H1 (cell line): ENCODE measurements around the gene ZNF620. TPM values are rescaled to one million over a fixed set of nuclear protein-coding genes. Genes with fewer than 3 reads are reported as not detected.

ENCODE experiments used
- FOSL1 ChIP-seq: IDR thresholded peaks from 2 replicates; pipeline ENCODE4 v1.6.1; 2011; ENCODE audit warnings: mild to moderate bottlenecking, low read depth, low read length, moderate library complexity; ENCODE audit not compliant: insufficient read depth
- POLR2A ChIP-seq, 2 experiments: IDR thresholded peaks; 1 replicate in 1 of 2; 2 replicates in 1 of 2; pipeline ENCODE4 v1.6.1; 2011; ENCODE audit warnings: low read depth in 2 of 2, low read length in 2 of 2, mild to moderate bottlenecking in 2 of 2; ENCODE audit errors: control extremely low read depth in 1 of 2
- POU5F1 ChIP-seq: IDR thresholded peaks from 2 replicates; pipeline ENCODE4 v1.6.1; 2011; ENCODE audit warnings: low read depth, mild to moderate bottlenecking, low read length, moderate library complexity
- SIX5 ChIP-seq: IDR thresholded peaks from 2 replicates; pipeline ENCODE4 v1.6.1; 2011; ENCODE audit warnings: mild to moderate bottlenecking, low read depth, low read length
- ZNF274 ChIP-seq: IDR thresholded peaks from 2 replicates; pipeline ENCODE4 v1.7.0; 2012; ENCODE audit warnings: low read length, borderline replicate concordance; ENCODE audit errors: extremely low read depth
- polyA plus RNA-seq, 7 experiments: library from polyadenylated mRNA; depleted of rRNA in 3 of 7; stranded (reverse) in 5 of 7; unstranded in 2 of 7; fragments of >200 nt in 5 of 7; fragments of 200-250 nt in 2 of 7; gene quantifications; 1 replicate in 5 of 7; 2 replicates in 1 of 7; 4 replicates in 1 of 7; pipeline versions ENCODE4 v1.2.1 to v1.2.3, GENCODE V29; 2011 to 2013; ENCODE audit warnings: missing spikeins in 2 of 7, mixed read lengths in 2 of 7
- total RNA-seq: library from RNA; stranded (reverse); fragmentation: NEBNext Ultra II Directional; extraction: Animal tissue kit (Norgen Biotek cat#: 25700); gene quantifications from 2 replicates; pipeline ENCODE4 v1.2.1, GENCODE V29; 2021
- TF ChIP-seq, protein P1 (sequence below): fragments of 300-600 bp; sonication (generic); IDR thresholded peaks from 2 replicates; pipeline ENCODE4 v1.7.1; 2012; ENCODE audit warnings: low read length, moderate library complexity, mild to moderate bottlenecking, inconsistent platforms; ENCODE audit not compliant: insufficient replicate concordance
- TF ChIP-seq, protein P2 (sequence below), 3 experiments: IDR thresholded peaks; 1 replicate in 2 of 3; 2 replicates in 1 of 3; pipeline versions ENCODE4 v1.5.1 to v1.6.1; 2011; ENCODE audit warnings: low read length in 3 of 3, mild to moderate bottlenecking in 3 of 3, inconsistent platforms in 2 of 3, low read depth in 1 of 3, moderate library complexity in 1 of 3; ENCODE audit not compliant: insufficient read depth in 1 of 3; ENCODE audit errors: control extremely low read depth in 1 of 3
- TF ChIP-seq, protein P3 (sequence below): IDR thresholded peaks from 2 replicates; pipeline ENCODE4 v1.6.1; 2011; ENCODE audit warnings: low read depth, mild to moderate bottlenecking, low read length; ENCODE audit not compliant: insufficient read depth

ZNF620 gene
- total and polyA plus RNA-seq, 2 of the 8 experiments (the other 6 are each of a cell fraction or from before 2014, with no cell fraction given) = 5.1 to 20.2 TPM

DNA sequence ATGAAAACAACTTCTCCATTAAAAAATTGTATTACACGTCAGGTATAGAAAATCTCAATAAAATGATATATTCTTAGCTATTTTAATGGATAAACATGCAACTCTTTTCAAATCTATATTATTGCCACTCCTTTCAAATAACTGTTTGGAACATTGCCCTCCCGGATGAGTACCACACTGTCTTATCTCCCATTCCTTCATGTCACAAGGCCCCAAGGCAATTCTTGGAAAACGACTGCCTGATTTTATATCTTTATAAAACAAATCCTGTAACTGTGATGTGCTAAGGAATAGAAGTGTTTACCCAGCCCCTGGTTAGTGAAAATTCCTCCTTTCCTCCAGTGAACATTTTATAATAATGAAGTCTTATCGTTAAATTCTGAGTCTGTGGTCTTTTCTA, 35.1 kb upstream of the ZNF620 start (continued):
- TF ChIP-seq, protein P1, sequence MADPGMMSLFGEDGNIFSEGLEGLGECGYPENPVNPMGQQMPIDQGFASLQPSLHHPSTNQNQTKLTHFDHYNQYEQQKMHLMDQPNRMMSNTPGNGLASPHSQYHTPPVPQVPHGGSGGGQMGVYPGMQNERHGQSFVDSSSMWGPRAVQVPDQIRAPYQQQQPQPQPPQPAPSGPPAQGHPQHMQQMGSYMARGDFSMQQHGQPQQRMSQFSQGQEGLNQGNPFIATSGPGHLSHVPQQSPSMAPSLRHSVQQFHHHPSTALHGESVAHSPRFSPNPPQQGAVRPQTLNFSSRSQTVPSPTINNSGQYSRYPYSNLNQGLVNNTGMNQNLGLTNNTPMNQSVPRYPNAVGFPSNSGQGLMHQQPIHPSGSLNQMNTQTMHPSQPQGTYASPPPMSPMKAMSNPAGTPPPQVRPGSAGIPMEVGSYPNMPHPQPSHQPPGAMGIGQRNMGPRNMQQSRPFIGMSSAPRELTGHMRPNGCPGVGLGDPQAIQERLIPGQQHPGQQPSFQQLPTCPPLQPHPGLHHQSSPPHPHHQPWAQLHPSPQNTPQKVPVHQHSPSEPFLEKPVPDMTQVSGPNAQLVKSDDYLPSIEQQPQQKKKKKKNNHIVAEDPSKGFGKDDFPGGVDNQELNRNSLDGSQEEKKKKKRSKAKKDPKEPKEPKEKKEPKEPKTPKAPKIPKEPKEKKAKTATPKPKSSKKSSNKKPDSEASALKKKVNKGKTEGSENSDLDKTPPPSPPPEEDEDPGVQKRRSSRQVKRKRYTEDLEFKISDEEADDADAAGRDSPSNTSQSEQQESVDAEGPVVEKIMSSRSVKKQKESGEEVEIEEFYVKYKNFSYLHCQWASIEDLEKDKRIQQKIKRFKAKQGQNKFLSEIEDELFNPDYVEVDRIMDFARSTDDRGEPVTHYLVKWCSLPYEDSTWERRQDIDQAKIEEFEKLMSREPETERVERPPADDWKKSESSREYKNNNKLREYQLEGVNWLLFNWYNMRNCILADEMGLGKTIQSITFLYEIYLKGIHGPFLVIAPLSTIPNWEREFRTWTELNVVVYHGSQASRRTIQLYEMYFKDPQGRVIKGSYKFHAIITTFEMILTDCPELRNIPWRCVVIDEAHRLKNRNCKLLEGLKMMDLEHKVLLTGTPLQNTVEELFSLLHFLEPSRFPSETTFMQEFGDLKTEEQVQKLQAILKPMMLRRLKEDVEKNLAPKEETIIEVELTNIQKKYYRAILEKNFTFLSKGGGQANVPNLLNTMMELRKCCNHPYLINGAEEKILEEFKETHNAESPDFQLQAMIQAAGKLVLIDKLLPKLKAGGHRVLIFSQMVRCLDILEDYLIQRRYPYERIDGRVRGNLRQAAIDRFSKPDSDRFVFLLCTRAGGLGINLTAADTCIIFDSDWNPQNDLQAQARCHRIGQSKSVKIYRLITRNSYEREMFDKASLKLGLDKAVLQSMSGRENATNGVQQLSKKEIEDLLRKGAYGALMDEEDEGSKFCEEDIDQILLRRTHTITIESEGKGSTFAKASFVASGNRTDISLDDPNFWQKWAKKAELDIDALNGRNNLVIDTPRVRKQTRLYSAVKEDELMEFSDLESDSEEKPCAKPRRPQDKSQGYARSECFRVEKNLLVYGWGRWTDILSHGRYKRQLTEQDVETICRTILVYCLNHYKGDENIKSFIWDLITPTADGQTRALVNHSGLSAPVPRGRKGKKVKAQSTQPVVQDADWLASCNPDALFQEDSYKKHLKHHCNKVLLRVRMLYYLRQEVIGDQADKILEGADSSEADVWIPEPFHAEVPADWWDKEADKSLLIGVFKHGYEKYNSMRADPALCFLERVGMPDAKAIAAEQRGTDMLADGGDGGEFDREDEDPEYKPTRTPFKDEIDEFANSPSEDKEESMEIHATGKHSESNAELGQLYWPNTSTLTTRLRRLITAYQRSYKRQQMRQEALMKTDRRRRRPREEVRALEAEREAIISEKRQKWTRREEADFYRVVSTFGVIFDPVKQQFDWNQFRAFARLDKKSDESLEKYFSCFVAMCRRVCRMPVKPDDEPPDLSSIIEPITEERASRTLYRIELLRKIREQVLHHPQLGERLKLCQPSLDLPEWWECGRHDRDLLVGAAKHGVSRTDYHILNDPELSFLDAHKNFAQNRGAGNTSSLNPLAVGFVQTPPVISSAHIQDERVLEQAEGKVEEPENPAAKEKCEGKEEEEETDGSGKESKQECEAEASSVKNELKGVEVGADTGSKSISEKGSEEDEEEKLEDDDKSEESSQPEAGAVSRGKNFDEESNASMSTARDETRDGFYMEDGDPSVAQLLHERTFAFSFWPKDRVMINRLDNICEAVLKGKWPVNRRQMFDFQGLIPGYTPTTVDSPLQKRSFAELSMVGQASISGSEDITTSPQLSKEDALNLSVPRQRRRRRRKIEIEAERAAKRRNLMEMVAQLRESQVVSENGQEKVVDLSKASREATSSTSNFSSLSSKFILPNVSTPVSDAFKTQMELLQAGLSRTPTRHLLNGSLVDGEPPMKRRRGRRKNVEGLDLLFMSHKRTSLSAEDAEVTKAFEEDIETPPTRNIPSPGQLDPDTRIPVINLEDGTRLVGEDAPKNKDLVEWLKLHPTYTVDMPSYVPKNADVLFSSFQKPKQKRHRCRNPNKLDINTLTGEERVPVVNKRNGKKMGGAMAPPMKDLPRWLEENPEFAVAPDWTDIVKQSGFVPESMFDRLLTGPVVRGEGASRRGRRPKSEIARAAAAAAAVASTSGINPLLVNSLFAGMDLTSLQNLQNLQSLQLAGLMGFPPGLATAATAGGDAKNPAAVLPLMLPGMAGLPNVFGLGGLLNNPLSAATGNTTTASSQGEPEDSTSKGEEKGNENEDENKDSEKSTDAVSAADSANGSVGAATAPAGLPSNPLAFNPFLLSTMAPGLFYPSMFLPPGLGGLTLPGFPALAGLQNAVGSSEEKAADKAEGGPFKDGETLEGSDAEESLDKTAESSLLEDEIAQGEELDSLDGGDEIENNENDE = no peak
- TF ChIP-seq ZNF274 = no peak
- TF ChIP-seq, protein P2, sequence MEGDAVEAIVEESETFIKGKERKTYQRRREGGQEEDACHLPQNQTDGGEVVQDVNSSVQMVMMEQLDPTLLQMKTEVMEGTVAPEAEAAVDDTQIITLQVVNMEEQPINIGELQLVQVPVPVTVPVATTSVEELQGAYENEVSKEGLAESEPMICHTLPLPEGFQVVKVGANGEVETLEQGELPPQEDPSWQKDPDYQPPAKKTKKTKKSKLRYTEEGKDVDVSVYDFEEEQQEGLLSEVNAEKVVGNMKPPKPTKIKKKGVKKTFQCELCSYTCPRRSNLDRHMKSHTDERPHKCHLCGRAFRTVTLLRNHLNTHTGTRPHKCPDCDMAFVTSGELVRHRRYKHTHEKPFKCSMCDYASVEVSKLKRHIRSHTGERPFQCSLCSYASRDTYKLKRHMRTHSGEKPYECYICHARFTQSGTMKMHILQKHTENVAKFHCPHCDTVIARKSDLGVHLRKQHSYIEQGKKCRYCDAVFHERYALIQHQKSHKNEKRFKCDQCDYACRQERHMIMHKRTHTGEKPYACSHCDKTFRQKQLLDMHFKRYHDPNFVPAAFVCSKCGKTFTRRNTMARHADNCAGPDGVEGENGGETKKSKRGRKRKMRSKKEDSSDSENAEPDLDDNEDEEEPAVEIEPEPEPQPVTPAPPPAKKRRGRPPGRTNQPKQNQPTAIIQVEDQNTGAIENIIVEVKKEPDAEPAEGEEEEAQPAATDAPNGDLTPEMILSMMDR (IDR thresholded peaks at IDR 0.05; ENCODE audit: control extremely low read depth in 1 of 3, insufficient read depth in 1 of 3, low read depth in 1 of 3, low read length in 3 of 3) = no peak
- TF ChIP-seq POU5F1 = no peak
- TF ChIP-seq SIX5 = no peak
- TF ChIP-seq FOSL1 = no peak
- no peak for TF ChIP-seq POLR2A (IDR thresholded peaks at IDR 0.05; ENCODE audit: control extremely low read depth in 1 of 2, low read depth in 2 of 2, low read length in 2 of 2)
- TF ChIP-seq, protein P3, sequence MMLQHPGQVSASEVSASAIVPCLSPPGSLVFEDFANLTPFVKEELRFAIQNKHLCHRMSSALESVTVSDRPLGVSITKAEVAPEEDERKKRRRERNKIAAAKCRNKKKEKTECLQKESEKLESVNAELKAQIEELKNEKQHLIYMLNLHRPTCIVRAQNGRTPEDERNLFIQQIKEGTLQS = no peak
